GM18868 (cell line): Measurements from ENCODE around the gene IL22RA2.

Experiments used
- ATAC-seq: cut with Tn5 transposase; IDR thresholded peaks from one replicate; pipeline ENCODE4 v1.9.1; 2021; ENCODE audit warnings: mild to moderate bottlenecking, moderate library complexity; ENCODE audit not compliant: unreplicated experiment

IL22RA2 gene

DNA sequence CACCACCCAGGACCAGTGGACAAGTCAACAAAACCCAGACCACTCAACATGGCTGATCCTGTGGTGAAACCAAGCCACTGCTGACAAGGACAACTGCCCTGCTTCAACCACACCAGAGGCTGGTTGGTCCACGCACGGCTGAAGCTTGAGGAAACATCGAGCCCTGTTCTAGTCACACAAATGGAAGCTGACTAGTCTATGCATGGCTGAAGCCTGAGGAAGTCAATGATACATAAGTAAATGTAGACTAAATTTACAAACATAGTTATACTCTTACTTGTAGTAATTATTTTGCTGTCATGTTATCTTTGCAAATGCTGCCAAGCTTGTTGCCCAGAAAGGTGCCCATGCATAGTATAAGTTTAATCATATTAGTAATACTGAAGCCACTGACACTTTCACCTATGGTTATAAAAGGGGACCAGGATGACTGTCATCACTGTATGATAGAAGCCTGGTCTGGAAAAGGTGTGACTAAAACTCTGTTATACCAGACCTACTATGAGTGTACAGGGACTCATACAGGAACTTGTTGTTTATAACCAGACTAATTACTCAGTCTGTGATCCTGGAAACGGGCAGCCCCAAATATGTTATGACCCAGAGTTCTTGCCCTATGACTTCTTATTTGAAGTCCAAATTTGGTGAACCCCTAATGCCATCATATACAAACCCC, 5.6 kb downstream of the IL22RA2 start:
- no peak for ATAC-seq

DNA sequence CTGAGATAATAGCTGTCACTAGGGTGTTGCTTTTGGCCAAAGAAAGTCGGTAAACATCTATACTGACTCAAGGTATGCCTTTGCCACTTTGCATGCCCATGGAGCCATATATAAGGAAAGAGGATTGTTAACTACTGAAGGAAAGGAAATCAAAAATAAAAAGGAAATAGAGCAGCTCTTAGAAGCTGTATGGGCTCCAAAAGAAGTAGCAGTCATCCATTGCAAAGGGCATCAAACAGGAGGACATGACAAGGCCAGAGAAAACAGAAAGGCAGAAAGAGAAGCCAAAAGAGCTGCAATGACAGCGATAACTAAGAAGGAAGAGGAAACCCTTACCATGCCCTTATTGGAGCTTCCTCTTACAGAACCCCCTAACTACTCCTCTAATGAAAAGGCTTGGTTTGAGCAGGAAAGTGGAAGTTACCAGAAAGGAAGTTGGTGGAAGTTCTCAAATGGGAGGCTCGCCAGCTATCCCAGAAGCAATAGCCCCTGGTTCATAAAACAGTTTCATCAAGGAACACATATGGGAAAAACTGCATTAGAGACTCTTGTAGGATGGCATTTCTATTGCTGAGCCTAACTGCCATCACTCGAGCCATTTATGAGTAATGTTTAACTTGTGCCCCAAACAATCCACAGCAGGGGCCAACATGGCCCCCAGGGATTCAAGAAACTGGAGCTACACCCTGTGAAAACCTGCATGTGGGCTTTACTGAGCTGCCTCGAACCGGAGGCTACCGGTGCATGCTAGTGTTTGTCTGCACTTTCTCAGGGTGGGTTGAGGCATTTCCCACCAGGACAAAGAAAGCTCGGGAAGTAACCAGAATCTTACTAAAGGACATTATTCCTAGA, 7.0 kb downstream of the IL22RA2 start:
- ATAC-seq = no peak

DNA sequence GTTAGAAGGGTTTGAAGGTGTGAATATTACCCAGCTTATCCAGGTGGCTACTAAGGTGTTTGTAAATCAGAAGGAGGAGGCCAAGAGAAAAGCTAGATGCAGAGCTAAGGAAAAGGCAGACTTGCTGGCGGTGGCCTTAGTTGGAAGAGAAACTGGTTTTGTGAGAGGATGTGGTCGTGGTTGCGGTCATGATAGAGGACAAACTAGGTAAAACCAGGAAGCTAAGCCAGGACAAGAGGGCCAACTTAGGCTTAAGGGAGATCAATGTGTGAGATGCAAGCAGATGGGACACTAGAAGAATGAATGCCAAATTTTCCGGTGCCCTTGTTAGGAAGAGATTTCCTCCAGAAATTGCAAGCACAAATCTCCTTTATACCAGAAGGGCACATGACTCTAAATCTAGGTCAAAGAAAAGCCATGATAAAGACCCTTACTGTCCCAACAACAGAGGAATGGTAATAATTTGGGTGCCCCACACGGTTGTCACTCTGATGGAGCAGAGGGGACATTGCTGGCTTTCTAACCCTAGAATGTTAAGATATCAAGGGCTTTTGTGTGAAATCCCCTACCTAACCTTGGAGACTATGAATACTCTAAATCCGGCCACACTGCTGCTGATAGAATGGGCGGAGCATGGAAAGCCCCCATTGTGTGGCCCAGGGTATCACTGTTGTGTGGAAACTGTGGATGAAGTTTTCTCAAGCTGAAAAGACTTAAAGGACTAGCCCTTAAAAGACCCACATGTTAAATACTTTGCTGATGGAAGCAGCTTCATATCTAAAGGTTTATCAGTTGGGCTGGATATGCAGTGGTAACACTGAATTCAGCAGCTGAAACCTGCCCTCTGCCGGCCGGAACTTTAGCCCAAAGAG, 7.8 kb downstream of the IL22RA2 start:
- ATAC-seq = peak; percentile 76

DNA sequence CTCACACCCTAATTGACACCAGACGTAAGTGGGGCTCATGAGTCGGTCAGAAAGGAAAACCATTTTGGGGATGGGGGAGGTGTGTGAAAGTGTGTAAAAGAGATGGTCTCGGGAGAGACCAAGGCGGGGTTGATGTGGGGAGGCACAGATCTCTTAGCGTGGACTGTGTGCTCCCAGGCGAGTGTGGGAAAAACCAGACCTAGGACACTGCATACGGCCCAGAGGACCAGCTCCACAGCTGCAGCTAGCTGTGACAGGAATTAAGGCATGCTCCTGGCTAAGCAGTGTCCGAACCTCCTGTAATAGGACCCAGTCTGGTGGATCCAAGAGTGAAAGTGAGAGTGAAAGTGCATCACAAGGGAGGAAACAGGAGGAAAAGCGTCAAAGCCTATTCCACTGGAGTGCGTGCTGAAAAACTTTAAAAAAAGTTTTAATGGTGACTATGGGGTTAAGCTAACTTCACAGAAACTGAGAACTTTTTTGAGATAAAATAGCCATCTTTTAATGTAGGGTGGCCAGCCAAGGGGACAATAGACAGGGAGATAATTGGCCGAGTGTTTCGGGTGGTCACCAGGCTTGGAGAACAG, 9.6 kb downstream of the IL22RA2 start:
- no peak for ATAC-seq

DNA sequence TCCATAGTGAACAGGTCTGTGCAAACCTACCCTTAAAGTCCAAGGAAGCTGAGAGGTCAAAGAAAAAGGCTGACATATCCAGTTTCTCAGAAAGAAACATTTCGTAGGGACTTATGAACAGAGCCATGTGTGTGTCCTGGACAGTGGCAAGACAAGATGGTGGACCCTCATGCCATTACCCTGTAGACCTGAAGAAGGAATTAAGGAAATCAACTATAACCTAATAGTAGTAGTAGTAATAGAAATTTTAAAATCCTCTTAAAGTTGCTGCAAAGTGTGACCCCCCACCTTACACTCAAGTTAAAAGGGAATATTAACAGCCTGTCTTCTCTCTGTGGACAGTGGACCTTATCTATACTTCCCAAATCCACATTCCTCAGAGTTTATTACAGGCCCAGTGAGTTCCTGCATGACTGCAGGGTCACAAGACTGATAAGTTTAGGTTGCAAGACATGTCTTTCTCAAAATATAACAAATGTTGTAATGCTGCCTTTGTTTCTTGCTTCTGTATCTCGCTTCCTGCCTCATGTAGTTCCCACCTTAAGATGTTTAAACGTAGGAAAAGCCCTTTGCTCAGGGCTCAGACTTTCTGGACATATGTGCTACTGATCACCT, 10.6 kb downstream of the IL22RA2 start:
- no peak for ATAC-seq

DNA sequence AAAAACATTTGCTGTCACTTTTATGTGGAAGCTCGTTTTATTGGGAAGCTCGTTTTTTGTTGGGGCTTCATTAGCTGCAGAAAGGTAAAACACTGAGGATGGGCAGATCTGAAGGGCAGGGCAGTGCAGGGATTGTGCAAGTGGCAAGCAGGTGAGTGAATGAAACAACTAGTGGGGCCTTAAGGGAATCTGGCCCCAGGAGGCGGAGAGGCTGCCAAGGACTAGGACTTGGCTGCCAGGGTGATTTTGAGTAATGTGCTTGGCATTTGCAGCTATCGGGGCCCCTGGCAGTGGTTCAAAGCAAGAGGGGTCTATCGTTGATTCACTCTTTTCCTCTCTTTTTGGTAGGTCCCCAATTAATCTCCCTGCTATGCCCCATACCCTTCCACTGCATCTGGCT, 11.5 kb downstream of the IL22RA2 start:
- no peak for ATAC-seq

DNA sequence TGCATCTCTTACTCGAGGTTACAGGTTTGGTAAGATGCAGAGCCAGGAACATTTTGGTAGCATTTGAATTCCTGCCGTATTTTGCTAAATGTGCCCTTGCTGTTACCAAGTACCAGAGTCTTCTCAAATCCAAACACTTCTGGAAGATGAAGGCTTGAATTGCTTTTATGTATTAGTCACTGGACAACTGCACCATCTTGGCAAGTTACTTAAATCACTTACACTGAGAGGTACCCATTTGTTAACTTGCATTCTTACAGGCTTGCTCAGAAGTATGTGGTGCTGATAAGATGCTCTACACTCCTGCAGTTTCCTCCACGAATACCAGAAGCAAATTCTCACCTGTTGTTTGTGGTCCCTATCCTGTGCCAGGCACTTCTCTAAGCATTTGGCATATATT, 12.7 kb downstream of the IL22RA2 start:
- no peak for ATAC-seq

DNA sequence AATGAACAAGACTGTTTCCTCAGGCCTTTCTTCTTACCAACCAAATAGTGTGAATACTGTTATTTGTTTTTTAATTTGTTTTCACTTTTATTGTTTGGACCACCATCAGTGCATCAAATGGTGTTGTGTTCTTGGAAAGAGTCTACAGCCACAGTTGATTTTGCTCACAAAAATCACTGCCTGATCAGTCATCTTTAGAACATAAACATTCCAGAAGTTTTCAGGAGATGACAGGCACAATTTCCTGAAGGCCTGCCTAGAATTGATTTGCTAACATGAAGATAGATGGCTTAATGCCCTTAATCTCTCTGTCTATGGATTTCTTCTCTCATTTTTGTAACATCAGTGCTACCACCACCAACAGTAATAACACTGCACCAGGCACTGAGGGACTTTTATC, 13.5 kb downstream of the IL22RA2 start:
- ATAC-seq = no peak

DNA sequence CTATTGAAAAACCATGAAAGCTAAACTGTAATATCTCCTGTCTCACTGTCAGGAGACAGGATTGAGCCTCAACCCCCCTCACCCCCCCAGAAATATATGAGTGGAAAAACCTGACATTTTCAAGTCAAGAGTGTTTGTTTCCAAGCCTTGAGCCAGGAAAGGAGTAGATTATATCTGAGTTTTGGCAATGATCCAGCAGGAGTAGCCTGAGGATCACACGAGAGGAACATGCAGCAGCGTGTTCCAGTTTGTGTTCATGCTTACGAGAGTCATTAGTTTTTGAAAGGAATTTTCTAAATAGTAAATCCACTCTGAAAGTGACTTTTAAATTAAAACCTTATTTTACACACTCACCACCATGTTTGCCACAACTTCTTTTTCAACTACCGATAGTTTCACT, 15.8 kb downstream of the IL22RA2 start:
- no peak for ATAC-seq

DNA sequence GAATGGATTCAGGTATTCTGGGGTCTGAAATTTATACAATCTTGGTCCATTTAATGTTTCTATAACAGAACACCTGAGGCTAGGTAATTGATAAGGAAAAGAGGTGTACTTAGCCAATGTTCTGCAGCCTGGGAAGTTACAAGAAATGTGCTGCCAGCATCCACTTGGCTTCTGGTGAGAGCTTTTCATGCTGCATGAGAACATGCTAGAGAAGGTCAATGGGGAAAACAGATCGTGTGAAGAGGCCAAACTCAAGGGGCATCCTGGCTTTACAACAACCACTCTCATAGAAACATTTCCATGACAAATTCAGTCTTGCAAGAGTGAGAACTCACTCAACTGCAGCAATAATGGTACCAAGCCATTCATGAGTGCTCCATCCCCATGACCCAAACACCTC, 16.8 kb downstream of the IL22RA2 start:
- no peak for ATAC-seq

DNA sequence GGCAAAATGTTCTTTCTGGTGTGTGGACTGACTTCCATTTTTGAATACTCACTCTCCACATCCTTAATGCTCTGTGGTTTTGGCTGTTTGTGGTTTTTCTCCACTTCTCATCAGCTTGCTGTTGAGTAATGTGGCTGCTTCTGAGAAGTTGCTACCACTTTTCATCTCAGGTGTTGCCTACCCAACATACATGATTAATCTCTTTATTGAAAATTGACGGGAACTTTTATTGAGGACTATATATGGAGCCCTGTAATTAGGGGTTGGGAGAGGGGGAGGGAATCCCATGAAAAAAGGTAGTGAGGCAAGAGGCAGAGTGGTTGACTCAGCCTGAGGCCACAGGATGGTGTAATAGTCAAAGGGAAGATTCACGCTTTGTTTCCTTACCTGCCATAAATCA, 17.6 kb downstream of the IL22RA2 start:
- peak; percentile 72 for ATAC-seq

DNA sequence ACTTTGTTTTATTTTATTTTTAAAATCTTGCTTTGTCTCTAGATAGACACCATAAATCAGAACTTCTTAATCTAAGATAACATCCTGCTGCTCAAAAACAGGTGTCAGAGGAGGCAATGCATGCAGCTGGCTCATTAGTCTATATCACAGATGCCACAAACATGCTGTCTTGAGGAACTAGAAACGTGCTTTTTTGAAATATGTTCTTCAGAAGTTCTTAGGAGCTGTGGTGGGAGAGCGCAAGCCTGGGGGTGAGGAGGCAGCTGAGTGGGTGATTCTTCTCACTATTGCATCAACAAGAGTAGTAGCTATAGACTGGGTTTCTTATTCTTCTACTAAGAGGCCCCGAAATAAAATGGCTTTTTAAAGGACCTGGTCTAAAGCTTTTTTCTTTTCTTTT, 23.4 kb downstream of the IL22RA2 start:
- ATAC-seq = no peak

DNA sequence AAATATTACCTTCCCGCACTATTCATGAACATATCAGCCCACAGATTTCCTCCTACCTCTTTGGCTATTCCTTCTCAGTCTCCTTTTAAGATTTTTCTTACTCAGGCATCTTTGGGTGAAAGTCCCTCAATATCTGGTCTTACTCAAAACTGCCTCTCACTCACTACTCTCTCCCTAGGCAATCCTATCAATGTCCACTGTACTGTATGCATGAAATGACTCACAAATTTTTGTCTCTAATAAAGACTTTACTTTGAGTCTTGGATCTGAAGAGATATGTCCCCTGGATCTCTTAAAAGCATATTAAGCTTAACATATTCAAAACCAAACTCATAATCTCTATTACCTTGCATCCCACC, 24.4 kb downstream of the IL22RA2 start:
- ATAC-seq = no peak

DNA sequence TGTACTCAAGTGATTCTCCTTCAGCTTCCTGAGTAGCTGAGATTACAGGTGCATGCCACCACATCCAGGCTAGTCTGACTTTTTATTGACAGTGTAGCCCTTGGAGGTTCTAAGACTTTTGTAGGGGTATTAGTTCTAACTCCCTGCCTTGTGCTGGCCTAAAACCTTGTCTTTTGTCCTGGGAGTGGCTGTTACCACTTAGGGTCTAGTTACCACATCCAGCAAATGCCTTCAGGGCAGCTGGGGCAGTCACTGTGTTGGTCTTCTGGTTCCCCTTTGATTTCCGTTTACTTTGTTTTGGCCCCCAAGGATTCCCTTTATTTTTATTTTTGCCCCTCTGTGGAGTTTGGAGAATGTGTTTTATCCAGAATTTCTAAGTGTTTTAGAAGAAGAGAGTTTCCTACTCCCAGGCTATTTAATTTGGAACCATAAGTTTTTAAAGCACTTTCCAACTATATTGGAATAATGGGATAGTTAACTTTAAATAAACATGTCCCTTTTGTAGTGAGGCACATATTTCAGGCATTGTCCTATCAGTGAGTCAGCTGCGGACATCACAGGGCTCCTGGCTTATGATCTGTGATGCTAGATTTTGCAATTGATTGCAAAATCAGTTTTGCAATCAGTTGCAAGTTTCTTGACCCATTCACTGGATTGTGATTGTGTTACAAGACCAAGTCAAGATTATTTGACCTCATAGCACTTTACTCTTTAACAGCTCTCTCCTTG, 25.0 kb downstream of the IL22RA2 start:
- ATAC-seq = no peak

DNA sequence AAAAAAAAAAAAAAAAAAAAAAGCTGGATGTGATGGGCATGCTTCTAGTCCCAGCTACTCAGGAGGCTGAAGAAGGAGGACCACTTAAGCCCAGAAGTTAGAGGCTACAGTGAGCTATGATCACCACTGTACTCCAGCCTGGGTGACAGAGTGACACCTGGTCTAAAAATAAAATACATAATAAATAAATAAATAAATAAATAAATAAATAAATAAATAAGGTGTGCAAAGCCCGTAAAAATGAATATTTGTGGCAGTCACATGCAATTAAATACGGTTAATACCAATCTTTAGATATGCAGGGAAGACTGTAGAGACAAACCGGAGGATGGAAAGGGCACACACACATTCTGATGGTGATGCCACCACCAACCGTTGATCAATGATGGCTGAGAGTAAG, 26.2 kb downstream of the IL22RA2 start:
- ATAC-seq = no peak

DNA sequence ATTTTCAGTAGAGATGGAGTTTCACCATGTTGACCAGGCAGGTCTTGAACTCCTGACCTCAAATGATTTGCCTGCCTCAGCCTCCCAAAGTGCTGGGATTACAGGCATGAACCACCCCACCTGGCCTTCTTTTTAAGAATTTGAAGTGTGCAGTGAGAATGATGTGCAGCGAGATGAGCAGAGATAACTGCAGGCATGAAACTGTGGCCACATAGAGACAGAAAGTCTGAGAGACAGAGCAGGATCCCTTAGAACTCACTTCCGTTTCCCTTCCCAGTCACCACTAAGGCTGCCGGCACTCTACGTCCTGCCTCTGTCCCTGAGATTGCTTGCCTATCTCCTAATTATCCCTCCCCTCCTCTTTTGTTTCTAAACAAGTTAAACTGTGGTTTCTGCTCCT, 27.2 kb downstream of the IL22RA2 start:
- ATAC-seq = no peak

DNA sequence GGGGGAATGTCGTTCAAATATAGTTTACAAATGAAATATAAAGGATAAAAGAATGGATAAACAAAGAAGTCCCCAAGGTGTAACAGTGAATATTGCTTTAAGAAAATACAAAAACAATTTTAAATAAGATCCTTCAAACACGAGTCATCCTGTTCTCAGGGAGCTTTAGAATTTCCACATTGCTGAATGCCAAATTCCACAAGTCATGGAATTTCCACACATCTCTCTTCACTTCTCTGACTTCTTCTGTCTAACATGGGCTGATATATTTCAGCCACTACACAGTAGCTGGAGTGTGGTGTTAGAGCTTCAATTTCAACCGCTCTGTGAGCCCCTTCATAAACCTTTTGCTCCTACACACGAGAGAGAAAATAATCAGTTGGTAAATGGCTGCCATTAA, 28.0 kb downstream of the IL22RA2 start:
- ATAC-seq = no peak

DNA sequence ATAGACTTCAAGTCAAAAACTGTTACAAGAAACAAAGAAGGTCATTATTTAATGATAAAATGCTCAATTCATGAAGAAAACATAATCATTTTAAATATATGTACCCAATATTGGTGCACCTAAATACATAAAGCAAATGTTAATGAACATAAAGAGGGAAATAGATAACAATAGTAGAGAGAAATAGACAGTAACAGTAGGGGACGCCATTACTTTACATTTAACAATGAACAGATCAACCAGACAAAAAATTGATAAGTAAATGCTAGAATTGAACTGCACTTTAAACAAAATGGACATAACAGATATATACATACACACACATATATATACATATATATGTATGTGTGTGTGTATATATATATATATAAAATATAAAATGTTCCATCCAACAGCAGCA, 37.4 kb downstream of the IL22RA2 start:
- no peak for ATAC-seq

DNA sequence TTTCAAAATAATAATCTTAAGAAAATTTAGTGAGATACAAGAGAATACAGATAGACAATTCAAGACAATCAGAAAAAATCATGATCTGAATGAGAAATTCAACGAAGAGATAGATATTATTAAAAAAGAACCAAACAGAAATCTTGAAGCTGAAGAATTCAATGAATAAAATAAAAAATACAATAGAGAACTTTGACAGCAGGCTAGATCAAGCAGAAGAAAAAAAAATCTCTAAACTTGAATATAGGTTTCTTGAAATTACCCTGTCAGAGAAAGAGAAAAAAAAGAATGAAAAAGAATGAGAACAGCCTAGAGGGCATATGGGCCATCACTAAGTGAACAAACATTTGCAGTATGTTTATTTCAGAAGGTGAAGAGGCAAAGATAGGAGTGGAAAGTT, 39.0 kb downstream of the IL22RA2 start:
- no peak for ATAC-seq

DNA sequence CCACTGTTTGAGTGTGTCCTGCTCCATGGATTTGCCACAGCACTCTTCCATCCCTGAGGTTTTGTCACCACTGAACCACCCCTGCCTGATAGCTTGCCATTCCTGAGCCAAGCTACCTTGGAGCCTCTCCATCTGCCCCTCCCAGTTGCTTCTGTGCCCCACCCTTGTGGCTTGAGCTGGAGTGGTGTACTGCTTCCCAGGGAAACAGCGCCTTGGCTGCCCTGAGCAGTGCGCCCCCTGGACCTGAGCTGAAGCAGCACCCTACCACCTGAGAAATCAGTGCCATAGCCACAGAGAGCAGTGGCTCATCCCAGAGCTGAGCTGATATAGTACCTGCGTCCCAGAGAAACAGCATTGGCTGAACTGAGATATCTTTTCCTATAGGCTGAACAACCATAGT, 40.3 kb downstream of the IL22RA2 start:
- no peak for ATAC-seq
